HL-60 (cell line): Measurements from ENCODE around the gene MEPE.

Source experiments
- GABPA ChIP-seq: IDR thresholded peaks from 2 replicates; pipeline ENCODE4 v1.6.1; 2012; ENCODE audit warnings: low read depth
- POLR2AphosphoS5 ChIP-seq: IDR thresholded peaks from 2 replicates; pipeline ENCODE4 v1.6.1; 2012; ENCODE audit warnings: low read depth
- REST ChIP-seq: IDR thresholded peaks from 2 replicates; pipeline ENCODE4 v1.6.1; 2012; ENCODE audit warnings: low read depth; ENCODE audit not compliant: insufficient replicate concordance
- SPI1 ChIP-seq: IDR thresholded peaks from 2 replicates; pipeline ENCODE4 v1.6.1; 2012; ENCODE audit warnings: low read depth, mild to moderate bottlenecking, borderline replicate concordance
- TF ChIP-seq, protein P1 (sequence below): IDR thresholded peaks from one replicate; pipeline ENCODE4 v1.5.1; 2011; ENCODE audit warnings: low read length, control low read depth, inconsistent platforms; ENCODE audit not compliant: insufficient read depth

DNA sequence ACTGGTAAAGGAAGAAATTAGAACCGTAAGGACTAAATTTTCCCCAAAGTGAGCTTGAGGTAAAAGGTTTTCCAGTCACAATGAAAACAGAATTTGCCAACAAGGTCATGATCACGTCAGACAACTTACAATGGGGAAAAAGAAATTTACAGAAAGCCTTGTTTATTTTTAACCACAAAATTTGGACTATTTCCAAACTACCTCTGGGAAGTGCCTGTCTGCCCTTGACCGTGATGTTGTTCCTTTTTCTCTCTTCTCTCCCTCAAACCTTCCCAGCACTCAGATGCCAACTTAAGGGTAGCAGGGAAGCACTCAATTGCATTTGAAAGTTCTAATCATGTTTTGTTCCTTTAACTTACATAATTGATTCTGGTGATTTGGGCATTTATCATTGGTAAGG, 32.5 kb downstream of the MEPE start:
- TF ChIP-seq SPI1 (no peak), REST (no peak), GABPA (no peak), POLR2AphosphoS5 (no peak)
- TF ChIP-seq, protein P1, sequence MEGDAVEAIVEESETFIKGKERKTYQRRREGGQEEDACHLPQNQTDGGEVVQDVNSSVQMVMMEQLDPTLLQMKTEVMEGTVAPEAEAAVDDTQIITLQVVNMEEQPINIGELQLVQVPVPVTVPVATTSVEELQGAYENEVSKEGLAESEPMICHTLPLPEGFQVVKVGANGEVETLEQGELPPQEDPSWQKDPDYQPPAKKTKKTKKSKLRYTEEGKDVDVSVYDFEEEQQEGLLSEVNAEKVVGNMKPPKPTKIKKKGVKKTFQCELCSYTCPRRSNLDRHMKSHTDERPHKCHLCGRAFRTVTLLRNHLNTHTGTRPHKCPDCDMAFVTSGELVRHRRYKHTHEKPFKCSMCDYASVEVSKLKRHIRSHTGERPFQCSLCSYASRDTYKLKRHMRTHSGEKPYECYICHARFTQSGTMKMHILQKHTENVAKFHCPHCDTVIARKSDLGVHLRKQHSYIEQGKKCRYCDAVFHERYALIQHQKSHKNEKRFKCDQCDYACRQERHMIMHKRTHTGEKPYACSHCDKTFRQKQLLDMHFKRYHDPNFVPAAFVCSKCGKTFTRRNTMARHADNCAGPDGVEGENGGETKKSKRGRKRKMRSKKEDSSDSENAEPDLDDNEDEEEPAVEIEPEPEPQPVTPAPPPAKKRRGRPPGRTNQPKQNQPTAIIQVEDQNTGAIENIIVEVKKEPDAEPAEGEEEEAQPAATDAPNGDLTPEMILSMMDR, result no peak
